ENCODE measurements around the gene SPACA6. TPM values are rescaled to one million over a fixed set of nuclear protein-coding genes. Genes with fewer than 3 reads are reported as not detected.
"Not testable (repeated sequence)": the region's sequence is repeated elsewhere in the genome, so short reads cannot be mapped to it uniquely, and the experiment has no call there.

Gene SPACA6, protein sequence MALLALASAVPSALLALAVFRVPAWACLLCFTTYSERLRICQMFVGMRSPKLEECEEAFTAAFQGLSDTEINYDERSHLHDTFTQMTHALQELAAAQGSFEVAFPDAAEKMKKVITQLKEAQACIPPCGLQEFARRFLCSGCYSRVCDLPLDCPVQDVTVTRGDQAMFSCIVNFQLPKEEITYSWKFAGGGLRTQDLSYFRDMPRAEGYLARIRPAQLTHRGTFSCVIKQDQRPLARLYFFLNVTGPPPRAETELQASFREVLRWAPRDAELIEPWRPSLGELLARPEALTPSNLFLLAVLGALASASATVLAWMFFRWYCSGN
- total RNA-seq, result 1 to 10 TPM; 3.1 to 3.9 TPM

DNA sequence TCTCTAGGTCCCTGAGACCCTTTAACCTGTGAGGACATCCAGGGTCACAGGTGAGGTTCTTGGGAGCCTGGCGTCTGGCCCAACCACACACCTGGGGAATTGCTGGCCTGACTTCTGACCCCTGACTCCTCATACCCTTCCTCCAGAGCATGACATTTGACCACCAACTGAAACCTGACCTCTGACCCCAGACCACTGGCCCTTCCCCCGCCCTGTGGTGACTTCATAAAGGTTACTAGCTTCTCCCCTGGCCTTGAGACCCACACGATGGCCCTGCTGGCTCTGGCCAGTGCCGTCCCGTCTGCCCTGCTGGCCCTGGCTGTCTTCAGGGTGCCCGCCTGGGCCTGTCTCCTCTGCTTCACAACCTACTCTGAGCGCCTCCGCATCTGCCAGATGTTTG lies at the start of gene SPACA6:
Gene SPACA6, plus strand, starts transcription at position 71 of the 400 bp plus-strand sequence. Its CDS starts 197 bp downstream, at position 268.
- Mint-ChIP-seq H3K36me3 (ENCODE audit: low read depth) (no peaks in the 10 kb centered on the region), H3K4me3 (no peak within 1 kb of the TSS), H3K4me1 (peaks cover 20% of the 10 kb centered on the region), H3K27ac (peak within 1 kb of the TSS; percentile 61), H3K27me3 (peaks cover 6% of the 10 kb centered on the region), H3K9me3 (no peaks in the 10 kb centered on the region)
- ChIA-PET CTCF (no interaction called here), POLR2A (no interaction called here)
- DNase-seq, result no peak

DNA sequence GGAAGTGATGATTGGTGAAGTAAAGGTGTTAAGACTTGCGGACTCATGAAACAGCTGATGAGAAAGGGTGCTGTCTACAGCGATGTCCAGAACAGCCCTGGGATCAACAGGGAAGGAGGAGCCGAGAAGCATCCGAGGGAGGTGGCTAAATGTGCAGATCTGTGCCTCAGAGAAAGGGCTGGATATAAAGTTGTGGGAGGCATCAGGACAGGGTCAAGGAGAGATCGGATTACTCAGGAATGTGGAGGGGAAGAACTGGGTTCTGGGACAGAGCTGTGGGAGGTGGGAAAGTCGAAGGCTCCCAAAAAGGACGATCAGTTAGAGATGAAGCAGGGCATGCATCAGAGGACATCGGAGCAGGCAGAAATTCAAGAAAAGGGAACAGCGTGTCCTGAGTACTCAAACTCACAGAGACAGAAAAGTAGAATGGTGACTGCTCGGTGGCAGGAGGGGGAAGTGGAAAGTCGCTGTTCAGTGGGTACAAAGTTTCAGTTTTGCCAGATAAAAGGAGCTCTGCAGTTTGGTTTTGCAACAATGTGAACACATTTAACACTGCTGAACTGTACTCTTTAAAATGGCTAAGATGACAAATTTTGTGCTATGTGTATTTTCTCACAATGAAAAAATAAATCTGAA lies 48.4 kb upstream of the SPACA6 start:
- no peak for DNase-seq
- Mint-ChIP-seq H3K36me3 (ENCODE audit: low read depth) (no peaks in the 10 kb centered on the region), H3K27me3 (peaks cover 22% of the 10 kb centered on the region), H3K4me3 (no peak overlapping the region), H3K9me3 (no peaks in the 10 kb centered on the region), H3K4me1 (peaks cover 3% of the 10 kb centered on the region), H3K27ac (no peak overlapping the region)
- ChIA-PET POLR2A (no interaction called here), CTCF (interaction anchor here (0.8 kb wide), 1 partner anchor 12 kb away, joined by 3 read pairs; no protein-coding TSS in a partner anchor)

DNA sequence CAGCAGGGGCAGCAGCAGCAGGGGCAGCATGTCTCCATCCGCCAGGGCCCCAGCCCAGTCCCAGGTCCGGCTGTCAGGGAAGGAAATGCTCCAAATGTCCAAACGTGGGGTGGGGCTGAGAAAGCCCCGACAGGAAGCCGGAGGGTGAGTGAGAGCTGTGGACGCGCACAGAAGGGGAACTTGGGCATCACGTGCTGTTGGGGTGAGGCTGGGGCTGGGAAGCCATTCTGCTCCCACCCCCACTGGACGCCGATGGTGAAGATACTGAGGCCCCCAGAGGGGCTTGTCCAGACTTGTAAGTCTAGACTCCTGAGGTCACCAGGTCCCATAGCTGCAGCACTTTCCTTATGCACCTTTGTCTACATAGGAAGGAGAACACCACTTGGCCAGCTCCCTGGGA lies 46.4 kb upstream of the SPACA6 start, which contains the start of gene SIGLEC14:
Gene SIGLEC14, minus strand, starts transcription at position 96 of the 400 bp plus-strand sequence. Its CDS starts 66 bp downstream, at position 30.
- POLR2A ChIA-PET; CTCF ChIA-PET; H3K9me3 Mint-ChIP-seq; DNase-seq; H3K27me3 Mint-ChIP-seq; H3K27ac Mint-ChIP-seq; H3K4me3 Mint-ChIP-seq; H3K36me3 Mint-ChIP-seq (ENCODE audit: low read depth); H3K4me1 Mint-ChIP-seq: not testable (repeated sequence)

DNA sequence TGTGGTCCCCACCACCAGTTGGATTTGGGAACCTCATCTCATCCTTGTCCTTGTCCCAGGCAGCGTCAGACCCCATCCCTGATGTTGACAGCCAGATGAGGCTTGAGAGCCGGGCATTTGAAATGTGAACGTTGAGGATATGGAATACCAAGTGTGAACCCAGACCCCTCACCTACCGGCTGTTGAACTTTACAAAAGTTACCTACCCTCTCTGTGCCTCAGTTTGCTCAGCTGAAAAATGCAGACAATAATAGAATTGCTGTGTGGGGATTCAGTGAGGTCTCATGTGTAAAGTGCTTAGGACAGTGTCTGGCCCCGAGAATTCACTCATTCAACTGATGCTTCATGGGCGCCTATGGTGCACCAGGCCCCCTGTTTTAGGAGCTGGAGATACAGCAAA lies 45.8 kb upstream of the SPACA6 start:
- no peaks in the 10 kb centered on the region for H3K36me3 Mint-ChIP-seq (ENCODE audit: low read depth)
- no peak overlapping the region for H3K27ac Mint-ChIP-seq
- peaks cover 3% of the 10 kb centered on the region for H3K4me1 Mint-ChIP-seq
- H3K9me3 Mint-ChIP-seq, result no peaks in the 10 kb centered on the region
- no peak for DNase-seq
- CTCF ChIA-PET, result no interaction called here
- peaks cover 6% of the 10 kb centered on the region for H3K27me3 Mint-ChIP-seq
- H3K4me3 Mint-ChIP-seq, result no peak overlapping the region
- POLR2A ChIA-PET, result no interaction called here

DNA sequence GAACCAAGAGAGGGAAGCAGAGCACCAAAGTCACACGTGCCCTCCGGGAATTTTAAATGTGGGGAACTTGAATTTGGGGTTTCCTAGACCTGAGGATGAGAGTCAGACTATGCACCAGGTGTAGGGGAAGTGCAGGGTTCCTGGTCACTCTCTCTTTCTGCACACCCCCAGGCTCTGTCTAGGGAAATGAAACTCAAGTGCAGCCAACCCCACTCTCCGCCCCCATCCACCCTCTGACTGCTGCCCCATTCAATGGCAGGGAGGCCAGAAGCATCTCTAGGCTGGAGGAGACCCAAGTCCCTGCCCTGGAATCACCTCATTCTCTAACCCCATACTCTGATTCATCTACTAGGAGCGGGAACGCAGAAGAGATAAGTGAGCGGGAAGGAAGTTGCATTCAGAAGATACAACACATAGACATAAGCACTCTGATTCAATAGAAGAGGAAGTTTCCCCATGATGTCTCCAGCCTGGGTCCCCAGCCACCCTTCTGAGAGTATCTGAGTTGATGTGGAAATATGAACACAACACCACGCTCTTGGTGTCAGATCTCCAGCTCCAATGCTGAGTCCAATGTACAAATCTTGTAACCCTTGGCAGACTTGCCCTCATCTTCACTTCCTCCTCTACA lies 41.8 kb upstream of the SPACA6 start:
- DNase-seq, result no peak
- Mint-ChIP-seq H3K36me3 (ENCODE audit: low read depth) (no peaks in the 10 kb centered on the region), H3K9me3 (no peaks in the 10 kb centered on the region), H3K4me1 (no peaks in the 10 kb centered on the region), H3K4me3 (no peak overlapping the region), H3K27me3 (peaks cover 16% of the 10 kb centered on the region), H3K27ac (no peak overlapping the region)
- ChIA-PET POLR2A (no interaction called here), CTCF (interaction anchor here (0.8 kb wide), 1 partner anchor 140 kb away, joined by 3 read pairs; no protein-coding TSS in a partner anchor)

DNA sequence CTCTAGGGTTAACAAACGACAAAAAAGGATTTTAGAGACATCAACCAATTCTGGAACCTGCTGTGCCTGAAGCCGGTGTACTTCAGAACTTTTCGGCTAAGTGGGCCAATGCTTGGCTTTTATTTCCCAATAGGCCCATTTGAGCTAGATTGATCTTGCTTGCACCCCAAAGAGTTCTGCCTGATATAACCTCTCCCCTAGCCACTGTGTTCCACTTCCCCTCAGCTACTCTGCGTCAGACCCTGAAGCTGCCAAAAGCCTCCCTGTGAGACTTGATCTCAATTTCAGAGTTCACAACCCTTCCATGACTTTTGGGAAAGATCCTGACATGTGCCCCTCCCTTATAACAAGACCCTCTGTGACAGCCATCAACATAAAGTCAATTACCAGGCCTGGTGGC lies 40.9 kb upstream of the SPACA6 start:
- POLR2A ChIA-PET, result no interaction called here
- no peaks in the 10 kb centered on the region for H3K36me3 Mint-ChIP-seq (ENCODE audit: low read depth)
- H3K27ac Mint-ChIP-seq, result no peak overlapping the region
- peaks cover 5% of the 10 kb centered on the region for H3K4me1 Mint-ChIP-seq
- no peaks in the 10 kb centered on the region for H3K9me3 Mint-ChIP-seq
- CTCF ChIA-PET, result interaction anchor here (0.8 kb wide), 1 partner anchor 139 kb away, joined by 3 read pairs; no protein-coding TSS in a partner anchor
- H3K4me3 Mint-ChIP-seq, result no peak overlapping the region
- peaks cover 21% of the 10 kb centered on the region for H3K27me3 Mint-ChIP-seq
- DNase-seq, result no peak

DNA sequence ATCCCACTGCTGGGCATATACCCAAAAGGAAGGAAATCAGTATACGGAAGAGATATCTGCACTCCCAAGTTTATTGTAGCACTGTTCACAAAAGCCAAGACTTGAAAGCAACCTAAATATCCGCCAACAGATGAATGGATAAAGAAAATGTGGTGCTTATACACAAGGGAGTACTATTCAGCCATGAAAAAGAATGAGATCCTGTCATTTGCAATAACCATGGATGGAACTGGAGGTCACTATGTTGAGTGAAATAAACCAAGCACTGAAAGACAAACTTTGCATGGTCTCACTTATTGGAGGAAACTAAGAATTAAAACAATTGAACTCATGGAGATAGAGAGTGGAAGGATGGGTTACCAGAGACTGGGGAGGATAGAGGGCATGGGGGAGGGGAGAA lies 40.0 kb upstream of the SPACA6 start:
- POLR2A ChIA-PET, result no interaction called here
- H3K27ac Mint-ChIP-seq, result no peak overlapping the region
- peaks cover 21% of the 10 kb centered on the region for H3K27me3 Mint-ChIP-seq
- no peaks in the 10 kb centered on the region for H3K9me3 Mint-ChIP-seq
- DNase-seq, result no peak
- CTCF ChIA-PET, result no interaction called here
- peaks cover 5% of the 10 kb centered on the region for H3K4me1 Mint-ChIP-seq
- no peaks in the 10 kb centered on the region for H3K36me3 Mint-ChIP-seq (ENCODE audit: low read depth)
- H3K4me3 Mint-ChIP-seq, result no peak overlapping the region

DNA sequence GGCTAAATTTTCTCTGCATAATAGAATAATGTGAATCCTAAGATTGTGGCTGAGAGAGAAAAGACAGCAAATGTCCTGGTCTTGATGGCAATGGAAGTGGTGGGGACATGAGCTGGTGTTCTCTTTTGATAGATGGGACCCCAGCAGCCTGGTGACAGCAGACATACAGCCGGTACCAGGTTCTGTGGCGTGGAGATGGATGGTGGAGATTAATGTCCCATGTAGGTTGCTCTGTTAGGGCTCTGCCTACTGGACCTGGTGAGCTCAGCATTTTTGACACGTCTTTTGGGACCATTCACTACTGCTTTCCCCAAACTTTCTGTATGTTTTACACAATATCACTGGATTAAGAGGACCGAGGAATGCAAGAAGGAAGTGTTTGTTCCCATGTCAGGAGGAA lies 38.3 kb upstream of the SPACA6 start:
- H3K4me3 Mint-ChIP-seq, result no peak overlapping the region
- H3K9me3 Mint-ChIP-seq, result no peaks in the 10 kb centered on the region
- no peak for DNase-seq
- no peak overlapping the region for H3K27ac Mint-ChIP-seq
- POLR2A ChIA-PET, result interaction anchor here (0.6 kb wide), 1 partner anchor 182 kb away, joined by 3 read pairs; no protein-coding TSS in a partner anchor
- no peaks in the 10 kb centered on the region for H3K36me3 Mint-ChIP-seq (ENCODE audit: low read depth)
- CTCF ChIA-PET, result no interaction called here
- H3K4me1 Mint-ChIP-seq, result peaks cover 5% of the 10 kb centered on the region
- H3K27me3 Mint-ChIP-seq, result peaks cover 18% of the 10 kb centered on the region

DNA sequence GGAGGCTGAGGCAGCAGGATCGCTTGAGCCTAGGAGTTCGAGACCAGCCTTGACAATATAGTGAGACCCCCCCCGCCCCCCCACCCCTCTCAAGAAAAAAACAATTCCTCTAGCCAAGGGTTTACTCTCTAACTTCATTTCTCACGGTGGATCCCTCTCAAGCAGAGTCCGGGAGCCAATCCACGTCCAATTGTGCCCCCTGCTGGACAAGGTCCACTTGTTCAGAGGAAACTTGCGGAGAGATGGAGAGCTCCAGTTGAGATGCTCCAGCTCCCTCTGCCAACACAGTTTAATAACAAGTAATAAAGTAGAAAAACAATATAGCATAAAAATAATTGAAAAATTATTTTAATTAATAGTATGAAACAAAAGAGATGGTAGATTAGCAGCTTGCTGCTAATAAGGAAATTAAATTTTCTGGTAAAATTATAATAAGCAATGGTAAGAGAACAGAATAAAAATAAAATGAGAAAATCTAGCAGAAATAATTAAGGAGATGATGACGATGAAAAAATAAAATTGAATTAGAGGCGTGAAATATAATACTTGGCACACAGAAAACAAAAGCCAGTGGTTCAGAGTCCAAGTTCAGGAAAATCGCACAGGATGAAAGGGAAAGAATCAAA lies 32.0 kb upstream of the SPACA6 start:
- ChIA-PET POLR2A (no interaction called here), CTCF (interaction anchor here (0.6 to 1.4 kb wide), 5 partner anchors 15 to 270 kb away, joined by 3 to 4 read pairs (median 3); partner anchors contain the start of gene C19orf84)
- Mint-ChIP-seq H3K4me1 (peaks cover 5% of the 10 kb centered on the region), H3K9me3 (no peaks in the 10 kb centered on the region), H3K4me3 (no peak overlapping the region), H3K36me3 (ENCODE audit: low read depth) (no peaks in the 10 kb centered on the region), H3K27me3 (peaks cover 24% of the 10 kb centered on the region), H3K27ac (no peak overlapping the region)
- DNase-seq, result peak; percentile 66

DNA sequence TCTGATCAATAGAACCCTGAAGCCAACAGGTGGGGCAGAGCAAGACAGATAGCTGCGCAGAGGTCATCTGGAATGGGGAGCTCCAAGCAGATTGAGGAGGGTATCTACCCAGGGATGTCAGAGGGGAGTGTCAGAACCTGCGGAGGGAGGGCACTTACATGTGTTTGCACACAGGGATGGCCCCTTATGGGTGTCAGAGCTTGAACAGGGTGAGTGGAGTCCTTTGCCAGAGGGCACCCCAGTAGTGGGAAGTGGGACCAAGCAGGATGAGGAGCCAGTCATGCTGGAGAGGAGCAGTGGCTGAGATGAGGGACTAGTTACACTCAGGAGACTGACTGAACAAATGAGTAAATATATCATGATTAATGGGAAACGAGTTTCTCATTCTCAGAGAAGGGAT lies 29.5 kb upstream of the SPACA6 start:
- CTCF ChIA-PET, result no interaction called here
- POLR2A ChIA-PET, result no interaction called here
- peaks cover 19% of the 10 kb centered on the region for H3K27me3 Mint-ChIP-seq

DNA sequence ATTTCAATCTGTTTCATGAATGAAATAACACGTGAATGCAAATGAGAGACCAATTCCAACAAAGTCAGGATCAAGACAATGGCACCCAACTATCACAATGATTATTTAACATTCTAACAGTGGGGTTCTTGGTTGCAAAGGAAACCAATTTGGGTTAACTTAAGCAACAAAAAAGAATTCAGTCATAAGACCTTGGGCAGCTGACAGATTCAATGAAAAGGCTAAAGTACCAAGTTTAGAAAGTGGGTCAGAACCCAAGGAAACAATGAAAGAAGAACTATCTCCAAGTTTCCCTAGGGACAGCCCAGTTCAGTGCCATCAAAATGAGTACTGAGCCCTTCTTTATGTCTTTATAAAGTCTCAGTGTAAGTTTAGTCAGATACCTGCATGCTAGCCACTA lies 29.0 kb upstream of the SPACA6 start:
- H3K36me3 Mint-ChIP-seq (ENCODE audit: low read depth), result no peaks in the 10 kb centered on the region
- POLR2A ChIA-PET, result no interaction called here

More for the DNA sequence above, 29.5 kb upstream of the SPACA6 start:
- Mint-ChIP-seq H3K4me3 (no peak overlapping the region), H3K36me3 (ENCODE audit: low read depth) (no peaks in the 10 kb centered on the region), H3K9me3 (no peaks in the 10 kb centered on the region), H3K27ac (no peak overlapping the region), H3K4me1 (no peaks in the 10 kb centered on the region)
- DNase-seq, result no peak

DNA sequence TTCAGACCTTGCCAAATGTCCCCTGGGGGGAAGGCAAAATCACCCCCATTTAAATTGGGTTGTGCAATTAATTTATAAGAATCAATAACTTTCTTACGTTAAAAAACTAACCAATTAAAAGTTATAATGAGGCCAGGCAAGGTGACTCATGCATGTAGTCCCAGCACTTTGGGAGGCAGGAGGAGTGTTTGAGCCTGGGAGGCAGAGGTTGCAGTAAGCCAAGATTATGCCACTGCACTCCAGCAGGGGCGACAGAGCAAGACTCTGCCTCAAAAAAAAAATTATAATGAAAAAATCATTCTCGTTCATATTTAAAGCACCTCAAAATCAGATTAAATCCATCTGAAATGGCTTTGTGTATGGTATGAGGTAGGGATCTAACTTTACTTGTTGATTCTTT lies 28.1 kb upstream of the SPACA6 start:
- Mint-ChIP-seq H3K27me3 (peaks cover 19% of the 10 kb centered on the region), H3K36me3 (ENCODE audit: low read depth) (no peaks in the 10 kb centered on the region), H3K4me1 (no peaks in the 10 kb centered on the region), H3K27ac (no peak overlapping the region), H3K9me3 (no peaks in the 10 kb centered on the region), H3K4me3 (no peak overlapping the region)
- ChIA-PET POLR2A (no interaction called here), CTCF (no interaction called here)
- no peak for DNase-seq

More for the DNA sequence above, 29.0 kb upstream of the SPACA6 start:
- DNase-seq, result no peak
- Mint-ChIP-seq H3K27ac (no peak overlapping the region), H3K4me1 (no peaks in the 10 kb centered on the region), H3K9me3 (no peaks in the 10 kb centered on the region), H3K27me3 (peaks cover 19% of the 10 kb centered on the region), H3K4me3 (no peak overlapping the region)
- CTCF ChIA-PET, result no interaction called here

DNA sequence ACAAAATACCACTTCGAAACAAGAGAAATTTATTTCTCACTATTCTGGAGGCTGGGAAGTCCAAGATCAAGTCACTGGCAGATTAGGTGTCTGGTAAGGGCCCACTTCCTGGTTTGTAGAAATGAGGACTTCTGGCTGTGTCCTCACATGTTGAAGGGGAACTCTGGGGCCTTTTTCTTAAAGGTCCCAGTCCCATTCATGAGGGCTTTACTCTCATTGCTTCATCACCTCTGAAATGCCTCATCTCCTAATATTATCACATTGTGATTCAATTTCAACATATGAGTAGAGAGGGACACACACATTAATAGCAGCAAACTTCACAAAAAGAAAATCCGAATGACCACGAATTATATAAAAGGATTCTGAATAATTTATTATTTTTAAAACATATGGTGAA lies 24.9 kb upstream of the SPACA6 start:
- H3K9me3 Mint-ChIP-seq, result no peaks in the 10 kb centered on the region
- peaks cover 13% of the 10 kb centered on the region for H3K27me3 Mint-ChIP-seq
- DNase-seq, result no peak
- H3K36me3 Mint-ChIP-seq (ENCODE audit: low read depth), result no peaks in the 10 kb centered on the region
- ChIA-PET CTCF (no interaction called here), POLR2A (no interaction called here)
- no peaks in the 10 kb centered on the region for H3K4me1 Mint-ChIP-seq
- no peak overlapping the region for H3K4me3 Mint-ChIP-seq
- no peak overlapping the region for H3K27ac Mint-ChIP-seq
